ENCODE measurements around the gene ADAMTS5.

ADAMTS5 gene

GRCh38 chr21:26946744-26947446 is 20.0 kb downstream of the ADAMTS5 start:
- DNase-seq (ENCODE audit: extremely low read depth, insufficient read length), result no peak
- Histone ChIP-seq H3K27me3 (replicated peaks; ENCODE audit: control insufficient read depth, insufficient read depth, low read length) (no peaks in the 10 kb centered on the region), H3K36me3 (ENCODE audit: control insufficient read depth, insufficient read depth, low read length) (no peaks in the 10 kb centered on the region), H3K4me3 (replicated peaks; ENCODE audit: low read depth, low read length) (no peak overlapping the region)
- no peak for TF ChIP-seq CTCF (IDR thresholded peaks at IDR 0.05; ENCODE audit: insufficient read depth, low read length, poor library complexity, severe bottlenecking)

GRCh38 chr21:26945916-26946675 is 20.8 kb downstream of the ADAMTS5 start:
- Histone ChIP-seq H3K27me3 (replicated peaks; ENCODE audit: control insufficient read depth, insufficient read depth, low read length) (no peaks in the 10 kb centered on the region), H3K4me3 (replicated peaks; ENCODE audit: low read depth, low read length) (no peak overlapping the region), H3K36me3 (ENCODE audit: control insufficient read depth, insufficient read depth, low read length) (no peaks in the 10 kb centered on the region)
- TF ChIP-seq CTCF (IDR thresholded peaks at IDR 0.05; ENCODE audit: insufficient read depth, low read length, poor library complexity, severe bottlenecking), result no peak
- DNase-seq (ENCODE audit: extremely low read depth, insufficient read length), result no peak

- no peak for DNase-seq (ENCODE audit: extremely low read depth, insufficient read length)
- no peaks in the 10 kb centered on the region for H3K36me3 ChIP-seq (ENCODE audit: control insufficient read depth, insufficient read depth, low read length)
- no peaks in the 10 kb centered on the region for H3K27me3 ChIP-seq (replicated peaks; ENCODE audit: control insufficient read depth, insufficient read depth, low read length)
- no peak for TF ChIP-seq CTCF (IDR thresholded peaks at IDR 0.05; ENCODE audit: insufficient read depth, low read length, poor library complexity, severe bottlenecking)
- H3K4me3 ChIP-seq (replicated peaks; ENCODE audit: low read depth, low read length), result no peak overlapping the region
Measured at GRCh38 chr21:26943921-26944320, 23.0 kb downstream of the ADAMTS5 start.

DNA sequence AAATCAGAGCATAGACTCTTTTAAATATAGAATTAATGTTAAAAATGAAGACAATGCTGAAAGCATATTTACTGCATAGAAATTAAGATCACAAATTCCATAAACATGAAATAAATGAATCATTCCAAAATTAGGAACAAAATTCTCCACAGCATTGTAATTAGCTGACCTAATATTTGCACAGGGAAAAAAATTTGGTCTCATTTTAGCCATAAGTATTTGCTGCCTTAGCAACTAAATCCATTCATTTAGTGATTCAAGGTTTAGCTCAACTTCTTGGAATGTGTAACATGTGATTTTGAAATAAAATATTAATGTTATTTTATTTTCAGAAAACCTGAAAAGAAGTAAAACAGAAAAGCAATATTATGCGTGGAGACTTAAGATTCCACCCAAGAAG is 25.5 kb downstream of the ADAMTS5 start:
- no peak for TF ChIP-seq CTCF (IDR thresholded peaks at IDR 0.05; ENCODE audit: insufficient read depth, low read length, poor library complexity, severe bottlenecking)
- Histone ChIP-seq H3K36me3 (ENCODE audit: control insufficient read depth, insufficient read depth, low read length) (no peaks in the 10 kb centered on the region), H3K4me3 (replicated peaks; ENCODE audit: low read depth, low read length) (no peak overlapping the region), H3K27me3 (replicated peaks; ENCODE audit: control insufficient read depth, insufficient read depth, low read length) (no peaks in the 10 kb centered on the region)
- DNase-seq (ENCODE audit: extremely low read depth, insufficient read length), result no peak

GRCh38 chr21:26939601-26940111 is 27.2 kb downstream of the ADAMTS5 start:
- TF ChIP-seq CTCF (IDR thresholded peaks at IDR 0.05; ENCODE audit: insufficient read depth, low read length, poor library complexity, severe bottlenecking), result no peak
- Histone ChIP-seq H3K4me3 (replicated peaks; ENCODE audit: low read depth, low read length) (no peak overlapping the region), H3K27me3 (replicated peaks; ENCODE audit: control insufficient read depth, insufficient read depth, low read length) (no peaks in the 10 kb centered on the region), H3K36me3 (ENCODE audit: control insufficient read depth, insufficient read depth, low read length) (no peaks in the 10 kb centered on the region)
- no peak for DNase-seq (ENCODE audit: extremely low read depth, insufficient read length)

Data from GM06990 (cell line).